ENCODE results near the gene QSOX1. TPM values are rescaled to one million over a fixed set of nuclear protein-coding genes. Genes with fewer than 3 reads are reported as not detected.

QSOX1 gene
- total and polyA plus RNA-seq, 2 experiments from 2014 or later: 225 to 257 TPM

- no peak for DNase-seq (ENCODE audit: low spot score)
- no peak overlapping the region for H3K4me3 ChIP-seq
- H3K9me3 ChIP-seq (ENCODE audit: low read depth): no peaks in the 10 kb centered on the region
- no peaks in the 10 kb centered on the region for H4K20me1 ChIP-seq (ENCODE audit: insufficient read depth, poor library complexity, severe bottlenecking)
- H2AFZ ChIP-seq: no peak overlapping the region
- no peak overlapping the region for H3K4me2 ChIP-seq
- H3K9me2 ChIP-seq (replicated peaks; ENCODE audit: insufficient read depth): no peaks in the 10 kb centered on the region
- no peaks in the 10 kb centered on the region for H3K36me3 ChIP-seq (replicated peaks; ENCODE audit: insufficient read depth, low read depth)
- no peaks in the 10 kb centered on the region for H3K4me1 ChIP-seq (ENCODE audit: insufficient read depth)
- H3K27ac ChIP-seq: no peak overlapping the region
- TF ChIP-seq EZH2 (IDR thresholded peaks at IDR 0.05; ENCODE audit: borderline replicate concordance) (no peak), CTCF (IDR thresholded peaks at IDR 0.05; ENCODE audit: poor library complexity) (no peak), EZH2phosphoT487 (IDR thresholded peaks at IDR 0.05; ENCODE audit: low read depth, severe bottlenecking, unreplicated experiment) (no peak)
- H3K79me2 ChIP-seq: no peaks in the 10 kb centered on the region
- H3K27me3 ChIP-seq: no peaks in the 10 kb centered on the region
These were observed 17.7 kb upstream of the QSOX1 start for GRCh38 chr1:180136968-180137356.

GRCh38 chr1:180137776-180138175, 16.9 kb upstream of the QSOX1 start:
- Histone ChIP-seq H3K4me2 (no peak overlapping the region), H4K20me1 (ENCODE audit: insufficient read depth, poor library complexity, severe bottlenecking) (no peaks in the 10 kb centered on the region), H3K79me2 (no peaks in the 10 kb centered on the region), H3K9me3 (ENCODE audit: low read depth) (no peaks in the 10 kb centered on the region), H3K4me3 (no peak overlapping the region), H3K36me3 (replicated peaks; ENCODE audit: insufficient read depth, low read depth) (no peaks in the 10 kb centered on the region), H3K4me1 (ENCODE audit: insufficient read depth) (no peaks in the 10 kb centered on the region), H3K27me3 (no peaks in the 10 kb centered on the region), H3K27ac (no peak overlapping the region), H3K9me2 (replicated peaks; ENCODE audit: insufficient read depth) (no peaks in the 10 kb centered on the region), H2AFZ (no peak overlapping the region)
- 81% methylated on average over 2 of the region's 2 CpGs for WGBS (ENCODE audit: low lambda C conversion rate, missing lambda C conversion rate)
- no peak for DNase-seq (ENCODE audit: low spot score)
- TF ChIP-seq EZH2 (IDR thresholded peaks at IDR 0.05; ENCODE audit: borderline replicate concordance) (no peak), EZH2phosphoT487 (IDR thresholded peaks at IDR 0.05; ENCODE audit: low read depth, severe bottlenecking, unreplicated experiment) (no peak), CTCF (IDR thresholded peaks at IDR 0.05; ENCODE audit: poor library complexity) (no peak)

- H3K9me2 ChIP-seq (replicated peaks; ENCODE audit: insufficient read depth): no peaks in the 10 kb centered on the region
- H3K27ac ChIP-seq: no peak overlapping the region
- no peaks in the 10 kb centered on the region for H3K27me3 ChIP-seq
- no peaks in the 10 kb centered on the region for H3K4me1 ChIP-seq (ENCODE audit: insufficient read depth)
- H3K79me2 ChIP-seq: no peaks in the 10 kb centered on the region
- H3K4me2 ChIP-seq: no peak overlapping the region
- WGBS (ENCODE audit: low lambda C conversion rate, missing lambda C conversion rate): 86% methylated on average over 6 of the region's 6 CpGs
- TF ChIP-seq CTCF (IDR thresholded peaks at IDR 0.05; ENCODE audit: poor library complexity) (no peak), EZH2phosphoT487 (IDR thresholded peaks at IDR 0.05; ENCODE audit: low read depth, severe bottlenecking, unreplicated experiment) (no peak), EZH2 (IDR thresholded peaks at IDR 0.05; ENCODE audit: borderline replicate concordance) (no peak)
- no peak overlapping the region for H3K4me3 ChIP-seq
- no peak for DNase-seq (ENCODE audit: low spot score)
- H4K20me1 ChIP-seq (ENCODE audit: insufficient read depth, poor library complexity, severe bottlenecking): no peaks in the 10 kb centered on the region
- H3K9me3 ChIP-seq (ENCODE audit: low read depth): no peaks in the 10 kb centered on the region
- no peaks in the 10 kb centered on the region for H3K36me3 ChIP-seq (replicated peaks; ENCODE audit: insufficient read depth, low read depth)
- no peak overlapping the region for H2AFZ ChIP-seq
These were observed 13.2 kb upstream of the QSOX1 start for GRCh38 chr1:180141381-180141934.

- Histone ChIP-seq H3K79me2 (no peaks in the 10 kb centered on the region), H3K9me2 (replicated peaks; ENCODE audit: insufficient read depth) (no peaks in the 10 kb centered on the region), H4K20me1 (ENCODE audit: insufficient read depth, poor library complexity, severe bottlenecking) (no peaks in the 10 kb centered on the region), H3K4me1 (ENCODE audit: insufficient read depth) (no peaks in the 10 kb centered on the region), H3K27ac (no peak overlapping the region), H3K27me3 (no peaks in the 10 kb centered on the region), H3K4me3 (no peak overlapping the region), H3K36me3 (replicated peaks; ENCODE audit: insufficient read depth, low read depth) (no peaks in the 10 kb centered on the region), H3K4me2 (no peak overlapping the region), H2AFZ (no peak overlapping the region), H3K9me3 (ENCODE audit: low read depth) (no peaks in the 10 kb centered on the region)
- TF ChIP-seq EZH2phosphoT487 (IDR thresholded peaks at IDR 0.05; ENCODE audit: low read depth, severe bottlenecking, unreplicated experiment) (no peak), CTCF (IDR thresholded peaks at IDR 0.05; ENCODE audit: poor library complexity) (no peak)
- no peak for DNase-seq (ENCODE audit: low spot score)
- WGBS (ENCODE audit: low lambda C conversion rate, missing lambda C conversion rate): 80% methylated on average over 3 of the region's 3 CpGs
These were observed 11.3 kb upstream of the QSOX1 start for GRCh38 chr1:180143359-180143758.

All from hepatocyte (in vitro differentiated cells).